ENCODE results near the gene FAM174B.

DNA sequence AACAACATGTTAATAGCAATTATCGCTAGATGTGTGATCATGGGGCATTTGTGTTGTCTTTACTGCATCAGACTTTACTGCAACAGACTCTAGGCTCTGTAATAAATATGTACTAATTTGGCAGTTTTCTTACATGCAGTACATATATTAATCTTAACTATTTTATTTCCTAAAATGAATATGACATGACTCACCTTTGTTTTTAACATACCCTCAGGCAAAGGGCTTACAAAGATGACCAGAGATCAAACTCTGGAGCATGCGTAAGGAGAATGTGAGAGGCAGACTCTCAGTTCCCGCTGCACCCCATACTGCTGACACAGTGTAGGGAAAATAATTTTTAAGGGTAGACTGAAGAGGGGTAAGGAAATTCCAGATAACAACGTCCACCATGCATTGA lies 7.2 kb upstream of the FAM174B start:
- TF ChIP-seq, protein P1, sequence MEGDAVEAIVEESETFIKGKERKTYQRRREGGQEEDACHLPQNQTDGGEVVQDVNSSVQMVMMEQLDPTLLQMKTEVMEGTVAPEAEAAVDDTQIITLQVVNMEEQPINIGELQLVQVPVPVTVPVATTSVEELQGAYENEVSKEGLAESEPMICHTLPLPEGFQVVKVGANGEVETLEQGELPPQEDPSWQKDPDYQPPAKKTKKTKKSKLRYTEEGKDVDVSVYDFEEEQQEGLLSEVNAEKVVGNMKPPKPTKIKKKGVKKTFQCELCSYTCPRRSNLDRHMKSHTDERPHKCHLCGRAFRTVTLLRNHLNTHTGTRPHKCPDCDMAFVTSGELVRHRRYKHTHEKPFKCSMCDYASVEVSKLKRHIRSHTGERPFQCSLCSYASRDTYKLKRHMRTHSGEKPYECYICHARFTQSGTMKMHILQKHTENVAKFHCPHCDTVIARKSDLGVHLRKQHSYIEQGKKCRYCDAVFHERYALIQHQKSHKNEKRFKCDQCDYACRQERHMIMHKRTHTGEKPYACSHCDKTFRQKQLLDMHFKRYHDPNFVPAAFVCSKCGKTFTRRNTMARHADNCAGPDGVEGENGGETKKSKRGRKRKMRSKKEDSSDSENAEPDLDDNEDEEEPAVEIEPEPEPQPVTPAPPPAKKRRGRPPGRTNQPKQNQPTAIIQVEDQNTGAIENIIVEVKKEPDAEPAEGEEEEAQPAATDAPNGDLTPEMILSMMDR (IDR thresholded peaks at IDR 0.05), result no peak
- TF ChIP-seq POLR2A (IDR thresholded peaks at IDR 0.05) (no peak), EP300 (IDR thresholded peaks at IDR 0.05) (no peak)

All from ovary (tissue), 3 donors.